Dedifferentiated amniotic fluid mesenchymal stem cell (primary cell): ENCODE measurements around the gene CENPX.

Source experiments
- DNase-seq: peaks from one replicate; pipeline ENCODE4 v3.0.0-alpha.2; 2016; ENCODE audit errors: extremely low spot score

CENPX gene

DNA sequence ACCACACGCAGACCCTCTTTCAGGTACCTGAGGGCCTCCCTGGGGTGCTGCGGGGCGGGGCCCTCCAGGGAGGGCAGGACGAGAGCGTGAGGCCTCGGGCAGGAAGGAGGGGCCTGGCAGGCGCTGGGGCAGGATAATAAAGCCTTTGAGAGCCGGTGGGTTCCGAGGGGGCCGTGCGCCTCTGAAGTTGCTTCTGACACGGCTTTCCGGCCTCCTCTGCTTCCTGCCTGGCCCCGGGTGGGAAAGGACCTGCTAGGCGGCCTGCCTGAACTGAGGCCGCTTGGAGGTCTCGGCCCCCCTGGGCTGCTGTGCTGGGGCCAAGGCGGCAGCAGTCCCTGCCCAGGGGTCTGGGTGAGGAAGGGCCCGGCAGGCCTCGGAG lies 10.4 kb downstream of the CENPX start:
- no peak for DNase-seq

DNA sequence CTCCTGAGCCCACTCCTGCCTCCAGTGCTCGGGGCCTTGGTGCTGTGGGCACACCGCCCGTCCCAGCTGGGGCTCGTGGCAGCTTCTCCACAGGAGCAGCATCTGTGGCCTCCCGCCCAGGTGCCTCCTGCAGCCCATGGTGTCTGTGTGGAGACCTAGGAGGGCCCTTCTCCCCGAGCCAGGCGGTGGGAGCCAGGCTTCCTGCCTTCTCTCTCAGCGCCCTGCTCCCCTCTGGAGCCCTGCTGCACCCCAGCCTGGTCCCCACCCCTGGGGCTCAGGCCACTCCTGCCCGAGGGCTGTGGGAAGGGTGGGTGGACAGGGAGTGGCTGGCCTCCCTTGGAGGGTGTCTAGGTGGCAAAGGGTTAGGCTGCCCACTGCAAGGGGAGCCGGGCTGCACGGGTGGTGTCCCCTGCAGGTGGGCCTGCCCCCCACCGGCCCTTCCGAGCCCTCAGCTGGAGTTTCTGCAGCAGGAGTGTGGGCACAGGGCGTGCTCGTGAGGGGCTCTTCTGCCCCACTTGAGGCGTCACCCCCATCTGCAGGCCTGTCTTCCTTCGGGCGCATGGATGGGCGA lies 11.0 kb downstream of the CENPX start:
- DNase-seq = no peak

DNA sequence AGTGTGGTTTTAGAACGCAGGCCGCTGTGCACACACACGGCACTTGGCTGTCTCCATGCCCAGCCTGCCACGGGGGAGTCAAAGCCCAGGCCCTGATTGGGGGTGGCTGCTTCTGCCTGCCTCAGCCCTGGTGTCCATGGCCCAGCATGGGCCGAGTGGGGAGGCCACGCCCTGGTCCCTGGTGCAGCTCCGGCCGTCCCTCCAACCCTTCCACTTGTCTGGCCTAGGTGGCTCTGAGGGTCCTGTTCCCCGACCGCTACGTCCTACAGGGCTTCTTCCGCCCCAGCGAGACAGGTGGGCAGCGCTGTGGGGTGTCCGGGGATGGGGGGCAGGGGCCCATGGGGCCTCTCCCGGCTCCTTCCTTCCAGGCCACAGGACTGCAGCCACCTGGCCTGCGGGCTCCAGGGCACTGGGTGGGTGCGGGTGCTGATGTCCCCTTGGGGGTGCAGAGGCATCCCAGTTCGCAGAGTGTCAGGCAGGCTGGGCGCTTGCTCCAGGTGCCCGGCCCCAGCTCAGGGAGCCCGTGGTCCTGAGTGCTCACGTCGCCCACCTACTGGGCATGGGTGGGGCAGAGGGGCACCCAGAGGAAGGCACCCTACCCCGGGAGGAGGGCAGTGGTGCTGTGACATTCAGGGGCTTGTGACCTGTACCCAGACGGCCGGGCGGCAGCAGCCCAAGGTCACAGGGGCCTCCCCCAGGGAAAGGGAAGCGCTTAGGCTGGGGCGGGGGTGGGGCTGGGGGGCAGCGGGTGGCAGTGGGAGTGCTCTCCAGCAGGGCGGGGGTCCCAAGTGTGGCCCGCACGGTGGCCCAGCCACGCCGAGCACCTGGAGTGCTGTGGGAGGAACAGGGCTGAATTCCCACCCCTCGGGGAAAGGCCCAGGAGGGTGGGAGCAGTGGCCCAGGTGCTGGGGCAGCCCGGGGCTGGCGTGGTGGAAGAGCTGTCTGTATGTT lies 11.8 kb downstream of the CENPX start:
- no peak for DNase-seq

GRCh38 chr17:82009413-82009812 lies 13.3 kb downstream of the CENPX start:
- no peak for DNase-seq

DNA sequence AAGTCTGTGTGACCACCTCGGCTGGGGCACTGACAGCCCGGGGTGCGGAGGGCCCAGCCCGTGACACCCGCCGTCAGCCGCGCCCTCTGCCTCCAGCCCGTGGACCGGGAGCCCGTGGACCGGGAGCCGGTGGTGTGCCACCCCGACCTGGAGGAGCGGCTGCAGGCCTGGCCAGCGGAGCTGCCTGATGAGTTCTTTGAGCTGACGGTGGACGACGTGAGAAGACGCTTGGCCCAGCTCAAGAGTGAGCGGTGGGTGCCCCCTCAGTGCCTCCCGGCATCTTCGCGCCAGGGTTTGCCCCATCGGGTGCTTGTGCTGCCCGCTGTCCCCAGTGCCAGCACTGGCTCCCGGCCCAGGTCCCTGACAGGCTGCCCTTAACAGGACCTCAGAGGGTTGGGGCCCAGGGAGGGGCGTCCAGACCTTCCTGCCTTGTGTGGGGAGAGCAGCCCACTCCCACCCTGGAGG lies 13.7 kb downstream of the CENPX start:
- DNase-seq = no peak

DNA sequence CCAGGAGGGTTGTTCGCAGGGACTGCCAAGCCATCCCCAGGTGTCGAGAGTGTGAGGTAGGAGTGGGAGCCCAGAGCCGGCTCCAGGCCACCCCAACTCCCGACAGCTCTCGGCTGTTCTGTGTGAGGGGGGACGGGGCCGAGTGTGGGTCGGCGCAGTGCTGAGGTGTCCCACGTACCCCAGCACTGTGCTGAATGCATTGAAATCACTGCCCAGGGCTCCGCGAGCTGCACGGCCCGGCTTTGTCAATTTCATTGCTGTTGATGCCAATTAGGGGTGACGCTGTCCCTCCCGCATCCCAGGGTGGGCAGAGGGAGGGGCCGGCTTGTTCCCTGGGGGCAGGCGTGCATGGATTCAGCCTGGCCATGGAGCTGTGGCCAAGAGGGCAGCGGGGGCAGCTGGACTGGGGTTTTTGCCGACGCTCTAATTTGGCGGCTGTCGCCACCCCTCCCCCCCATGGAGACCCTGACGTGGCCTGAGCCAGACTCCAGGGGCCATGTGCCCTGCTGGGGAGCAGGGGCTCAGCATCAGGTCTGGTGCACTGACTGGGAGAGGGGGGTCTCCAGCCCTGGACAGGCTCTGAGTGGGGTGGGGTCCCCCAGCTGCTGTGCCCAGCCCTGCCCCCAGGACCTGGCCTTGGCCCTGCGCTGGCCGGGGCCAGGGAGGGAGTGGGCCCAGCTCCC lies 14.3 kb downstream of the CENPX start:
- no peak for DNase-seq

DNA sequence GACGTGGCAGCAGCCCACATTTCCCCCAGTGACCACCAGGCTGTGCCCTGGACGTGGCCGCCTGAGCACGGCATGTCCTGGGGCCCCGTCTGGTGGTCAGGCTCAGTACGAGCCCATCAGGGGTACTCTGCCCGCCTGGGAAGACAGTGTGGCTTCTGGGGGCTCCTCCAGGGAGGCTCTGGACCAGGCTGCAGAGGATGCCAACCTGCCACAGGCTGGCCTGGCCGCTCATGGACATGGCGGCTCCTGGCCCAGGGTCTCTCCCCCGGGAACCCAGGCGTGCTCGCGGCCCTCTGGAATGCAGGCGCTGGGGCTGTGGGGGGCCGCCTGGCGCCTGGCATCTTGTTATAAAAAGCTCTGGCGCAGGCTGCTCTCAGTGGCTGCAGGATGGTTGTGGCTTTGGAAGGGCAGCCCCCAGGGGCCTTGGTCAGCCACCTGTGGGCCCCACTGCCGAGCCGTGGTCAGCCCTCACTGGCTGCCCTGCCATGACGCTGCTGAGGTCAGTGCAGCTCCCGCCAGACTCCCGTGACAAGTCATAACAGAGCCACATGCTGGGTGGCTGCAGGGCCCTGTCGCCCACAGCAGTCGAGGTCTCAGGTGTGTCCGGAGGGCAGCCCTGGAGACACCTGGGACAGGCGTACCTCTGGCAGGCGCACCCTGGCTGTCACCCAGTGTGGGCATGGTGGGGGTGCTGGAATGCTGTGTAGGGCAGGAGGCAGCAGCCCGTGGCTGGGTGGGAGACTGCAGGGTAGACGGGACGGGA lies 15.0 kb downstream of the CENPX start:
- no peak for DNase-seq

- DNase-seq = no peak
Observed at GRCh38 chr17:82007228-82007494, 15.5 kb downstream of the CENPX start.

GRCh38 chr17:82006468-82007227 lies 16.0 kb downstream of the CENPX start:
- DNase-seq = no peak

DNA sequence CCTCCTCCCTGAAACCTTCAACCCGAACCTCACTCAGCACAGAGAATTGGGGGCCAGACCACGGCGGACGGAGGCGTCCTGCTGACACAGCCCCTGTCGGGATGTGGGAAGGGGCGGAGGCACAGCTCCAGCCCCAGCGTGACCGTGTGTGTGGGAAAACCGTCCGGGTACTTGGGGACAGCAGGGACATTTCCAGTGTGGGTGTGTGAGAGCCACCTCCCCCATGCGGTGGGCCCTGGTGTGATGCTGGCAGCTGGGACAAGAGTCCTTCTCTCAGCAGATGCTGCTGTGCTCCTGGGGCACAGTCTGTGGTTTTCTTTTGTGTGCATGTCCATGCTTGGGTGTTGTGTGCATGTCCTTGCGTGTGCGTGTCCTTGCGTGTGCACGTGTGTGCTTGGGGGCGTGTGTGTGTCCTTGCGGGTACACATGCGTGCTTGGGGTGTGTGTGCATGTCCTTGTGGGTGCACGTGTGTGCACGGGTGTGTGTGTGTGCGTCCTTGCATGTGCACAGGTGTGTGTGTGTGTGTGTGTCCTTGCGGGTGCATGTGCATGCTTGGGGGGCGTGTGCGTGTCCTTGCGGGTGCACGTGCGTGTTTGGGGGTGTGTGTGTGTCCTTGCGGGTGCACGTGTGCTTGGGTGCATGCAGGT lies 16.9 kb downstream of the CENPX start:
- DNase-seq = no peak

DNA sequence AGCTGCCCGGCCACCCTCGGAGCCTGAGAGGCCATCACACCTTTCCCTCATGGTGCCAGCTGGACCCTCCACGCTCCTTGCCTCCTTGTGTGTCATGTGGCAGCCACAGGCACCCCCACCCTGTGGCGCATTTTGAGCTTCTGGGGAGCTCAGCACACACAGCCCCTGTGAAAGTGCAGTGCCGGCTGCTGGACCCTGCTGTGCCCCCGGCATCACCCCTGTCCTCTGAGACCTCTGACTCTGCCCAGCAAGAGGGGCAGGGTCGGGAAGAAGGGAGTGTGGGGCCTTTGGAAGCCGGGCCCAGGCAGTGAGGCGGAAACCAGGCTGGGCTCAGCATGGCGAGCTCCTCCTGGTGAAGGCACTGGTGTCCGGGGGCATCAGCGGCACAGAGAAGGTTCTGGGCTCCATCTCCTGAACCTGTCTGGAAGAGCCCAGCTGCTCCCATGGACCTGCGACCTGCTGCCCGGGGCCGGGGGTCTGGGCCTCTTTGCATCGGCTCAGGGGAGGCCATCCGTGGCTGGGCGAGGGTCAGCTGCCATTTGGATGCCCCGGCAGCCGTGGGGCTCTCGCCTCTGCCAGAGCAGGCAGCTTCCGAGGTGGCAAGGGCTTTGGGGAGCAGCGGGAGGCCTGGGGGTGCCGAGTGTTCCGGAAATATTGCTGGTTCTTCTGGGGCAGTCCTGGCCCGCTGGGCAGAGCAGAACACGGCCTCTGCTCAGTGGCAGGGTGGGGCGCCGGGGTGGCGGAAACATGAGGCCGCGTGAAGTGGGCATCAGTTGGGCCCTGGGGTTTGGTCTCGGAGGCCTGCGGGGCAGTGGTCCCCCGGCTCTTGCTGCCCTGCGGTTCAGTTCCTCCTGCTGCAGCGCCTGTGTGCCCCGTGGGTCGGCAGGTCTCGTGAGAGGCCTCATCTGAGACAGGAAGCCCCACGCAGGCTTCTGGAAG lies 17.9 kb downstream of the CENPX start:
- DNase-seq = no peak

GRCh38 chr17:82003411-82004381 lies 19.0 kb downstream of the CENPX start:
- peak; percentile 90 for DNase-seq

DNA sequence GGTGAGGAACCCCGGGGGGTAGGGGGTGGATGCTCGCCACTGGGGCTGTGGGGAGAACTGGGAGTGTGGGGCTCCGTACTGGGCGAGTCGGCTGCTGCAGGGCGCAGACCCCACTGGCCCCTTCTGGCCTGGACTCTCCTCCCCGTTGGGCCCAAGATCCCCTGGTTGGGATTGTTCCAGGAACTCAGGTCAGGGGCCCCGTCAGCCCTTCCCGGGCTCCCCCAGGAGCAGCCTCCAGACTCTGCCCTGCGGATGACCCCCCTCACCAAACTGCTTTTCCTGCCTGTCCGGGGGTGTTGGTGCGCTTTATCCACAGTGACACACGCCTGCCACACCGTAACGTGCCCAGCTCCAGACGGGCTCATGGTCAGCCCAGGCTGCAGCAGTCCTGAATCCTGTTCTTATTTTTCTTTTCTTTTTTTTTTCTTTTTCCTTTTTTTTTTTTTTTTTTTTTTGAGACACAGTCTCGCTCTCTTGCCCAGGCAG lies 21.1 kb downstream of the CENPX start:
- no peak for DNase-seq

GRCh38 chr17:82000803-82001570 lies 21.7 kb downstream of the CENPX start:
- DNase-seq = no peak

GRCh38 chr17:81999976-82000802 lies 22.5 kb downstream of the CENPX start:
- no peak for DNase-seq

DNA sequence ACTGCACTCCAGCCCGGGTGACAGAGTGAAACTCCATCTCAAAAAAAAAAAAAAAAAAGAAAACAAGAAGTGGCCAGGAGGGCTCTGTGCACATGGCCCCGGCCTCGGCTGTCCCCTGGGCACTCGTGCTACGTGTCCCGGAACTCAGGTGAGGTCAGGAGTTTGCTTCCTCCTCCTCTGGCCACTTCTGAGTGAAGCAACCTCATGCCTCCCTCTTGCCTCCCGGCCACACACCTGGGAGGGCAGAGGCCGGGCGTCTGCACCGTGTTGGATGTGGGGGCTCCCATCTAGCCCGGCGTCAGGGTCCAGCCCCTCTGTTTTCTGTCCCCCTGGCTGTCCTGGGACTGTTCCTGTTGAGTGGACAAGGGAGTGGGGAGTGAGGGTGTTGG lies 23.1 kb downstream of the CENPX start:
- no peak for DNase-seq
